ENCODE measurements around the gene TXNRD3. TPM values are rescaled to one million over a fixed set of nuclear protein-coding genes. Genes with fewer than 3 reads are reported as not detected.
A peak's percentile ranks its signal among the peaks of the same experiment; 100 is the strongest.

Gene TXNRD3
- total RNA-seq, 2 experiments from 2014 or later: not detected

GRCh38 chr3:126665221-126665936 lies 10.5 kb upstream of the TXNRD3 start:
- intact Hi-C loops (cut with micrococcal nuclease; ENCODE audit: unreplicated experiment): no loop called here
- Histone ChIP-seq H3K79me2 (ENCODE audit: insufficient read depth, low read depth, low read length) (no peaks in the 10 kb centered on the region), H3K4me3 (ENCODE audit: low read depth, low read length, poor library complexity, severe bottlenecking) (no peak overlapping the region), H3K9me3 (ENCODE audit: low read length) (no peaks in the 10 kb centered on the region), H3K27ac (ENCODE audit: low read depth, low read length, poor library complexity, severe bottlenecking) (no peak overlapping the region), H3K36me3 (ENCODE audit: insufficient read depth, low read length) (no peaks in the 10 kb centered on the region), H2AFZ (ENCODE audit: low read length) (no peak overlapping the region), H3K4me2 (ENCODE audit: low read length) (no peak overlapping the region), H3K4me1 (ENCODE audit: insufficient read depth, low read length, poor library complexity, severe bottlenecking) (no peaks in the 10 kb centered on the region), H3K9me2 (ENCODE audit: insufficient read depth, low read length) (no peaks in the 10 kb centered on the region), H4K20me1 (ENCODE audit: insufficient read depth, low read length) (no peaks in the 10 kb centered on the region)
- no peak for DNase-seq (ENCODE audit: low spot score)
- BruUV-seq (replicated peaks): no TSS peak
- POLR2A ChIA-PET: no interaction called here
- TF ChIP-seq EZH2phosphoT487 (IDR thresholded peaks at IDR 0.05; ENCODE audit: borderline replicate concordance, low read depth, low read length): no peak
- TF ChIP-seq, protein P1, sequence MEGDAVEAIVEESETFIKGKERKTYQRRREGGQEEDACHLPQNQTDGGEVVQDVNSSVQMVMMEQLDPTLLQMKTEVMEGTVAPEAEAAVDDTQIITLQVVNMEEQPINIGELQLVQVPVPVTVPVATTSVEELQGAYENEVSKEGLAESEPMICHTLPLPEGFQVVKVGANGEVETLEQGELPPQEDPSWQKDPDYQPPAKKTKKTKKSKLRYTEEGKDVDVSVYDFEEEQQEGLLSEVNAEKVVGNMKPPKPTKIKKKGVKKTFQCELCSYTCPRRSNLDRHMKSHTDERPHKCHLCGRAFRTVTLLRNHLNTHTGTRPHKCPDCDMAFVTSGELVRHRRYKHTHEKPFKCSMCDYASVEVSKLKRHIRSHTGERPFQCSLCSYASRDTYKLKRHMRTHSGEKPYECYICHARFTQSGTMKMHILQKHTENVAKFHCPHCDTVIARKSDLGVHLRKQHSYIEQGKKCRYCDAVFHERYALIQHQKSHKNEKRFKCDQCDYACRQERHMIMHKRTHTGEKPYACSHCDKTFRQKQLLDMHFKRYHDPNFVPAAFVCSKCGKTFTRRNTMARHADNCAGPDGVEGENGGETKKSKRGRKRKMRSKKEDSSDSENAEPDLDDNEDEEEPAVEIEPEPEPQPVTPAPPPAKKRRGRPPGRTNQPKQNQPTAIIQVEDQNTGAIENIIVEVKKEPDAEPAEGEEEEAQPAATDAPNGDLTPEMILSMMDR (conservative IDR thresholded peaks at IDR 0.05; ENCODE audit: low read length): no peak
- CTCF ChIA-PET (ENCODE audit: unreplicated experiment): no interaction called here

- no TSS peak for BruUV-seq (replicated peaks)
- no peak for DNase-seq (ENCODE audit: low spot score)
- TF ChIP-seq, protein P1 (conservative IDR thresholded peaks at IDR 0.05; ENCODE audit: low read length): peak; percentile 46; the same call in 1 of the 2 replicates
- TF ChIP-seq EZH2phosphoT487 (IDR thresholded peaks at IDR 0.05; ENCODE audit: borderline replicate concordance, low read depth, low read length): no peak
- POLR2A ChIA-PET: no interaction called here
- Histone ChIP-seq H3K4me2 (ENCODE audit: low read length) (no peak overlapping the region), H3K4me3 (ENCODE audit: low read depth, low read length, poor library complexity, severe bottlenecking) (no peak overlapping the region), H3K4me1 (ENCODE audit: insufficient read depth, low read length, poor library complexity, severe bottlenecking) (no peaks in the 10 kb centered on the region), H2AFZ (ENCODE audit: low read length) (no peak overlapping the region), H3K9me3 (ENCODE audit: low read length) (no peaks in the 10 kb centered on the region), H3K36me3 (ENCODE audit: insufficient read depth, low read length) (no peaks in the 10 kb centered on the region), H4K20me1 (ENCODE audit: insufficient read depth, low read length) (no peaks in the 10 kb centered on the region), H3K9me2 (ENCODE audit: insufficient read depth, low read length) (no peaks in the 10 kb centered on the region), H3K79me2 (ENCODE audit: insufficient read depth, low read depth, low read length) (no peaks in the 10 kb centered on the region), H3K27ac (ENCODE audit: low read depth, low read length, poor library complexity, severe bottlenecking) (no peak overlapping the region)
- intact Hi-C loops (cut with micrococcal nuclease; ENCODE audit: unreplicated experiment): no loop called here
- CTCF ChIA-PET (ENCODE audit: unreplicated experiment): no interaction called here
Measured at GRCh38 chr3:126664591-126665214, 9.8 kb upstream of the TXNRD3 start.

DNA sequence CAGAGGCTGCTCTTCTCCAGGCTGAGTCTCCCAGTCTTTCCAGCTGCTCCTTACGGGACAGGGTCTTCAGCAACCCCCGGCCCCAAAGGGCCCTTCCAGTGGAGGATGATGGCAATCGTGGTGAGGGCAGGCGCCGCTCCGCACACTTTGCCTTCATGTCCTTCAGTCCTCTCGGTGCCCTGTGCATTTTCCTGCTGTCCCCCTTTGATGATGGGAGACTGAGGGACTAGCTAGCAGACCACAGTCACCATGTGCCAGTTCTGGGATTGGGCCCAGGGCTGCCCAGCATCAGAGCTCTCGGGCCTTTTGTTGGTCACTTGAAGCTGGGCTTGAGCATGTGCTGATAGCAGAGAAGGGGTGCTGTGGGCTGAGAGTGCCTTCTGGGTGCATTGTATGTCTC lies 8.8 kb upstream of the TXNRD3 start:
- Histone ChIP-seq H3K36me3 (ENCODE audit: insufficient read depth, low read length) (no peaks in the 10 kb centered on the region), H3K27ac (ENCODE audit: low read depth, low read length, poor library complexity, severe bottlenecking) (no peak overlapping the region), H4K20me1 (ENCODE audit: insufficient read depth, low read length) (no peaks in the 10 kb centered on the region), H3K9me2 (ENCODE audit: insufficient read depth, low read length) (no peaks in the 10 kb centered on the region), H2AFZ (ENCODE audit: low read length) (no peak overlapping the region), H3K4me1 (ENCODE audit: insufficient read depth, low read length, poor library complexity, severe bottlenecking) (no peaks in the 10 kb centered on the region), H3K4me2 (ENCODE audit: low read length) (no peak overlapping the region), H3K4me3 (ENCODE audit: low read depth, low read length, poor library complexity, severe bottlenecking) (no peak overlapping the region), H3K79me2 (ENCODE audit: insufficient read depth, low read depth, low read length) (no peaks in the 10 kb centered on the region), H3K9me3 (ENCODE audit: low read length) (no peaks in the 10 kb centered on the region)
- intact Hi-C loops (cut with micrococcal nuclease; ENCODE audit: unreplicated experiment): no loop called here
- no peak for DNase-seq (ENCODE audit: low spot score)
- BruUV-seq (replicated peaks): no TSS peak
- CTCF ChIA-PET (ENCODE audit: unreplicated experiment): no interaction called here
- TF ChIP-seq, protein P1 (conservative IDR thresholded peaks at IDR 0.05; ENCODE audit: low read length): no peak
- TF ChIP-seq EZH2phosphoT487 (IDR thresholded peaks at IDR 0.05; ENCODE audit: borderline replicate concordance, low read depth, low read length): no peak
- POLR2A ChIA-PET: no interaction called here
